ENCODE data around the gene HARBI1.

DNA sequence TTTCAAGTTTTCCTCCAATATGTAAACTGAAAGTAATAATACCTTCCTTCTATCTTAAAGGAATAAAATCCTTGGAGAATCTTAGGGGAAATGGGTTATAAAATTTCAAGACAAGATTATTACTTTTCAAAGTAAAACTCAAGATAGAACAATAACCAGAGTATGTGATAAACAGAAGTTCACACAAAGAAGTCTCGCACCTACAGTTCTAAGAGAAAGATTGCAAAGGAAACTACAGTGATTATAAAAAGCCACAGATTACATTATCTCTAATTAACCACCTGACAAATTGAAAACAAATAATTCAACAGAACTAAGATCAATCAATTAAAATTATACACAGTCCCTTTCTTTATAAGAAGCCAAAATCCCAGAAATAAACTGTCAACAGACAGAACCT, 57.2 kb downstream of the HARBI1 start:
- TF ChIP-seq, protein P1, sequence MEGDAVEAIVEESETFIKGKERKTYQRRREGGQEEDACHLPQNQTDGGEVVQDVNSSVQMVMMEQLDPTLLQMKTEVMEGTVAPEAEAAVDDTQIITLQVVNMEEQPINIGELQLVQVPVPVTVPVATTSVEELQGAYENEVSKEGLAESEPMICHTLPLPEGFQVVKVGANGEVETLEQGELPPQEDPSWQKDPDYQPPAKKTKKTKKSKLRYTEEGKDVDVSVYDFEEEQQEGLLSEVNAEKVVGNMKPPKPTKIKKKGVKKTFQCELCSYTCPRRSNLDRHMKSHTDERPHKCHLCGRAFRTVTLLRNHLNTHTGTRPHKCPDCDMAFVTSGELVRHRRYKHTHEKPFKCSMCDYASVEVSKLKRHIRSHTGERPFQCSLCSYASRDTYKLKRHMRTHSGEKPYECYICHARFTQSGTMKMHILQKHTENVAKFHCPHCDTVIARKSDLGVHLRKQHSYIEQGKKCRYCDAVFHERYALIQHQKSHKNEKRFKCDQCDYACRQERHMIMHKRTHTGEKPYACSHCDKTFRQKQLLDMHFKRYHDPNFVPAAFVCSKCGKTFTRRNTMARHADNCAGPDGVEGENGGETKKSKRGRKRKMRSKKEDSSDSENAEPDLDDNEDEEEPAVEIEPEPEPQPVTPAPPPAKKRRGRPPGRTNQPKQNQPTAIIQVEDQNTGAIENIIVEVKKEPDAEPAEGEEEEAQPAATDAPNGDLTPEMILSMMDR (IDR thresholded peaks at IDR 0.05; ENCODE audit: insufficient read depth, low read depth, low read length) = no peak
- no peak for TF ChIP-seq EZH2 (IDR thresholded peaks at IDR 0.05; ENCODE audit: insufficient read depth, low read length)
